GM12878 (cell line): ENCODE results near the gene OXTR. TPM values are rescaled to one million over a fixed set of nuclear protein-coding genes. Genes with fewer than 3 reads are reported as not detected.

Source experiments
- ATAC-seq: fragments of 200-7000 bp; cut with Tn5 transposase; 3 replicates; pipeline ENCODE4 v1.9.1; 2020; ENCODE audit warnings: mild to moderate bottlenecking, moderate library complexity
- BruUV-seq: library from RNA; stranded (reverse); fragments of 400-500 nt; replicated peaks from 2 replicates; lab custom pipeline; 2021; lab: Mats Ljungman, UMichigan
- CTCF ChIA-PET: fragments of 300-600 bp; sonication (Branson Sonifier 250); formaldehyde crosslinking; extraction: SDS; loops from one replicate; lab custom pipeline; 2021; ENCODE audit warnings: inconsistent platforms; lab: Yijun Ruan, JAX
- POLR2A ChIA-PET: fragments of 350-600 bp; formaldehyde crosslinking; extraction: SDS; loops from one replicate; lab custom pipeline; 2021; ENCODE audit warnings: inconsistent platforms; lab: Charles Lee
- RAD21 ChIA-PET: fragments of 300-600 bp; sonication (Branson Sonifier 250); formaldehyde crosslinking; loops from one replicate; lab custom pipeline; 2023; ENCODE audit warnings: antibody characterized with exemption; ENCODE audit not compliant: unreplicated experiment; lab: Charles Lee
- SMC1A ChIA-PET: fragments of 300-600 bp; sonication (Branson Sonifier 250); formaldehyde crosslinking; loops from one replicate; lab custom pipeline; 2023; ENCODE audit not compliant: unreplicated experiment, uncharacterized antibody; lab: Charles Lee
- DNase-seq: peaks from one replicate; pipeline ENCODE4 v3.0.0-alpha.2; 2011; ENCODE audit warnings: low read depth, low spot score
- FAIRE-seq: peaks from 3 replicates; lab custom pipeline; 2011; peaks lifted over from hg19 to GRCh38; lab: Jason Lieb, UNC
- H2AFZ ChIP-seq: 2 replicates; pipeline ENCODE4 v1.6.0; 2011; ENCODE audit warnings: low read depth, low read length, control low read depth; ENCODE audit not compliant: control insufficient read depth
- H3K27ac ChIP-seq: 2 replicates; pipeline ENCODE4 v1.5.1; 2011; ENCODE audit warnings: control low read depth; ENCODE audit not compliant: control insufficient read depth, insufficient read depth
- H3K27me3 ChIP-seq, 2 experiments: replicated peaks in 1 of 2; 2 replicates each; pipeline versions ENCODE4 v1.6.0 to v1.6.1; 2011; ENCODE audit warnings: low read length in 1 of 2; ENCODE audit not compliant: control insufficient read depth in 2 of 2, insufficient read depth in 2 of 2
- H3K36me3 ChIP-seq, 2 experiments: 2 replicates each; pipeline ENCODE4 v1.5.1; 2011; ENCODE audit warnings: low read length in 1 of 2; ENCODE audit not compliant: control insufficient read depth in 2 of 2, insufficient read depth in 2 of 2
- H3K4me1 ChIP-seq: 2 replicates; pipeline ENCODE4 v1.6.1; 2011; ENCODE audit warnings: mild to moderate bottlenecking, low read length, moderate library complexity, mixed read lengths; ENCODE audit not compliant: control insufficient read depth, insufficient read depth
- H3K4me2 ChIP-seq: 2 replicates; pipeline ENCODE4 v1.6.0; 2011; ENCODE audit warnings: control low read depth; ENCODE audit not compliant: control insufficient read depth, insufficient read depth
- H3K4me3 ChIP-seq: fragments of 200-600 bp; sonication (generic); 2 replicates; pipeline ENCODE4 v1.5.1; 2016
- H3K79me2 ChIP-seq: 2 replicates; pipeline ENCODE4 v1.6.0; 2011; ENCODE audit warnings: low read length; ENCODE audit not compliant: control insufficient read depth, insufficient read depth
- H3K9ac ChIP-seq: 2 replicates; pipeline ENCODE4 v1.8.0; 2011; ENCODE audit warnings: low read length, control low read depth, mixed read lengths; ENCODE audit not compliant: control insufficient read depth, insufficient read depth
- H3K9me3 ChIP-seq: replicated peaks from 3 replicates; pipeline ENCODE4 v1.5.1; 2011; ENCODE audit warnings: mild to moderate bottlenecking, low read length; ENCODE audit not compliant: control insufficient read depth, insufficient read depth
- H4K20me1 ChIP-seq: 2 replicates; pipeline ENCODE4 v1.6.0; 2011; ENCODE audit not compliant: control insufficient read depth, insufficient read depth
- IRF3 ChIP-seq: fragments of 450-650 bp; IDR thresholded peaks from 2 replicates; pipeline ENCODE4 v1.6.1; 2014; ENCODE audit warnings: mild to moderate bottlenecking
- RELA ChIP-seq: fragments of 450-650 bp; IDR thresholded peaks from 2 replicates; pipeline ENCODE4 v1.8.0; 2014; ENCODE audit warnings: borderline replicate concordance; ENCODE audit not compliant: partially characterized antibody
- TARDBP ChIP-seq: IDR thresholded peaks from 2 replicates; pipeline ENCODE4 v1.6.1; 2016; ENCODE audit warnings: borderline replicate concordance
- YBX1 ChIP-seq: fragments of 450-650 bp; IDR thresholded peaks from 2 replicates; pipeline ENCODE4 v1.6.1; 2016; ENCODE audit warnings: antibody characterized with exemption
- WGBS: methylation state at CpG from one replicate; pipeline ENCODE4 v1.1.6; 2016; ENCODE audit warnings: low lambda C conversion rate; ENCODE audit not compliant: insufficient replicate concordance, insufficient coverage; ENCODE audit errors: missing lambda C conversion rate; 5-methylcytosine and 5-hydroxymethylcytosine counted together
- in situ Hi-C: fragments of 300-500 bp; cut with MboI; formaldehyde crosslinking; loops from 9 replicates; pipeline ENCODE4 v1.14.3; 2018; ENCODE audit warnings: mixed read lengths
- intact Hi-C: fragments of 100-400 bp; cut with micrococcal nuclease; formaldehyde crosslinking; loops from one replicate; pipeline ENCODE4 v1.14.2; 2022; ENCODE audit not compliant: unreplicated experiment
- polyA plus RNA-seq, 11 experiments: library from polyadenylated mRNA; depleted of rRNA in 4 of 11; unstranded in 6 of 11; stranded (reverse) in 5 of 11; fragments of >200 nt; fragmentation: Nextera tagmentation in 4 of 11; fragmentation: Illumina TruSeq in 1 of 11; extraction: Ambion mirVana in 4 of 11; extraction: Trizol in 1 of 11; gene quantifications; 1 replicate in 1 of 11; 2 replicates in 10 of 11; pipeline versions ENCODE4 v1.2.1 to v1.2.3, GENCODE V29; 2011 to 2016; ENCODE audit warnings: inconsistent platforms in 2 of 11, missing spikeins in 2 of 11, low read depth in 1 of 11
- total RNA-seq, 4 experiments: library from RNA; depleted of rRNA in 3 of 4; stranded (reverse); fragments of >200 nt in 3 of 4; fragmentation: Illumina TruSeq in 1 of 4; extraction: Trizol in 1 of 4; gene quantifications; 2 replicates each; pipeline versions ENCODE4 v1.2.1 to v1.2.3, GENCODE V29; 2013 to 2021
- TF ChIP-seq, protein P1 (sequence below): fragments of 450-650 bp; IDR thresholded peaks from 2 replicates; pipeline ENCODE4 v1.6.1; 2017; ENCODE audit warnings: mild to moderate bottlenecking, moderate library complexity

The OXTR gene
- total and polyA plus RNA-seq, 10 of the 15 experiments (the other 5 are each of a cell fraction or from before 2014, with no cell fraction given), result 0.43 to 5.9 (median 2.6) TPM

GRCh38 chr3:8727605-8728512 lies 41.6 kb downstream of the OXTR start:
- FAIRE-seq (no peak), DNase-seq (no peak), ATAC-seq (no peak)
- no peak for TF ChIP-seq RELA
- TF ChIP-seq, protein P1, sequence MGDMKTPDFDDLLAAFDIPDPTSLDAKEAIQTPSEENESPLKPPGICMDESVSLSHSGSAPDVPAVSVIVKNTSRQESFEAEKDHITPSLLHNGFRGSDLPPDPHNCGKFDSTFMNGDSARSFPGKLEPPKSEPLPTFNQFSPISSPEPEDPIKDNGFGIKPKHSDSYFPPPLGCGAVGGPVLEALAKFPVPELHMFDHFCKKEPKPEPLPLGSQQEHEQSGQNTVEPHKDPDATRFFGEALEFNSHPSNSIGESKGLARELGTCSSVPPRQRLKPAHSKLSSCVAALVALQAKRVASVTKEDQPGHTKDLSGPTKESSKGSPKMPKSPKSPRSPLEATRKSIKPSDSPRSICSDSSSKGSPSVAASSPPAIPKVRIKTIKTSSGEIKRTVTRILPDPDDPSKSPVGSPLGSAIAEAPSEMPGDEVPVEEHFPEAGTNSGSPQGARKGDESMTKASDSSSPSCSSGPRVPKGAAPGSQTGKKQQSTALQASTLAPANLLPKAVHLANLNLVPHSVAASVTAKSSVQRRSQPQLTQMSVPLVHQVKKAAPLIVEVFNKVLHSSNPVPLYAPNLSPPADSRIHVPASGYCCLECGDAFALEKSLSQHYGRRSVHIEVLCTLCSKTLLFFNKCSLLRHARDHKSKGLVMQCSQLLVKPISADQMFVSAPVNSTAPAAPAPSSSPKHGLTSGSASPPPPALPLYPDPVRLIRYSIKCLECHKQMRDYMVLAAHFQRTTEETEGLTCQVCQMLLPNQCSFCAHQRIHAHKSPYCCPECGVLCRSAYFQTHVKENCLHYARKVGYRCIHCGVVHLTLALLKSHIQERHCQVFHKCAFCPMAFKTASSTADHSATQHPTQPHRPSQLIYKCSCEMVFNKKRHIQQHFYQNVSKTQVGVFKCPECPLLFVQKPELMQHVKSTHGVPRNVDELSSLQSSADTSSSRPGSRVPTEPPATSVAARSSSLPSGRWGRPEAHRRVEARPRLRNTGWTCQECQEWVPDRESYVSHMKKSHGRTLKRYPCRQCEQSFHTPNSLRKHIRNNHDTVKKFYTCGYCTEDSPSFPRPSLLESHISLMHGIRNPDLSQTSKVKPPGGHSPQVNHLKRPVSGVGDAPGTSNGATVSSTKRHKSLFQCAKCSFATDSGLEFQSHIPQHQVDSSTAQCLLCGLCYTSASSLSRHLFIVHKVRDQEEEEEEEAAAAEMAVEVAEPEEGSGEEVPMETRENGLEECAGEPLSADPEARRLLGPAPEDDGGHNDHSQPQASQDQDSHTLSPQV, result no peak
- TF ChIP-seq TARDBP, result no peak
- TF ChIP-seq IRF3, result no peak
- TF ChIP-seq YBX1, result no peak
- H3K27me3 ChIP-seq, result peaks cover 0 to 3% of the 10 kb centered on the region in 2 experiments; a peak in 1 of 4 replicates
- CTCF ChIA-PET, result interaction anchor here (3.3 kb wide), 1 partner anchor 15 kb away, joined by 9 read pairs; no protein-coding TSS in a partner anchor
- H3K4me1 ChIP-seq, result no peaks in the 10 kb centered on the region
- H3K4me3 ChIP-seq, result no peak overlapping the region
- RAD21 ChIA-PET, result no interaction called here
- H3K36me3 ChIP-seq, result no peaks in the 10 kb centered on the region
- no peaks in the 10 kb centered on the region for H3K79me2 ChIP-seq
- in situ Hi-C loops, result no loop called here
- H3K9ac ChIP-seq, result no peak overlapping the region
- intact Hi-C loops, result no loop called here
- no peaks in the 10 kb centered on the region for H4K20me1 ChIP-seq
- H3K4me2 ChIP-seq, result no peak overlapping the region
- H3K27ac ChIP-seq, result no peak overlapping the region
- no peaks in the 10 kb centered on the region; the same call in 2 of the 3 replicates for H3K9me3 ChIP-seq
- SMC1A ChIA-PET, result interaction anchor here (0.7 to 1.5 kb wide), 3 partner anchors 15 to 849 kb away, joined by 3 to 4 read pairs (median 3); no protein-coding TSS in a partner anchor
- POLR2A ChIA-PET, result interaction anchor here (1.0 to 1.3 kb wide), 2 partner anchors 13 to 177 kb away, joined by 3 read pairs; no protein-coding TSS in a partner anchor
- no TSS peak for BruUV-seq
- WGBS, result 35% methylated on average over 9 of the region's 9 CpGs
- no peak overlapping the region for H2AFZ ChIP-seq
